Lower leg skin (tissue), 3 donors: Measurements from ENCODE around the gene AKR1C2.

Experiments used
- POLR2A ChIP-seq, 2 donors: fragments of 450-650 bp; IDR thresholded peaks; one replicate each; pipeline ENCODE4 v1.6.1; 2016 to 2017; ENCODE audit warnings: antibody characterized with exemption in 2 of 2, mild to moderate bottlenecking in 1 of 2, moderate library complexity in 1 of 2
- TF ChIP-seq, protein P1 (sequence below), 3 donors: fragments of 450-650 bp; IDR thresholded peaks; one replicate each; pipeline ENCODE4 v1.5.1; 2016; ENCODE audit warnings: antibody characterized with exemption in 3 of 3, mild to moderate bottlenecking in 3 of 3, moderate library complexity in 2 of 3

DNA sequence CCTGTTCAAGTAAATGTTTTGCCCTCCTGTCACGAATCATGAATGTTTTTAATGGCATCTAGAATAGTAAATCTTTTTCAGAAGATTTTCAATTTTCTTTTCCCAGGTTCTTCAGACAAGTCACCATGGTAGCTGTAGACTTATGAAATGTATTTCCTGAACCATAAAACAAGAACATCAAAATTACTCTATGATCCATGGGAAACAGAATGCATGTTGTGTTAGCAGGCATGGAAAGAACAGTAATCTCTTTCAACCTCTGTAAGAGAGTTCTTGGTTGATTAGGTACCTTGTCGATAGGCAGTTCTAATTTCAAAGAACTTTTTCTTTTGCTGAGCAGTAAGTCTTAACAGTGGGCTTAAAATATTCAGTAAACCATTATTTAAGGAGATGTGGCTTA is 22.9 kb downstream of the AKR1C2 start:
- TF ChIP-seq, protein P1, sequence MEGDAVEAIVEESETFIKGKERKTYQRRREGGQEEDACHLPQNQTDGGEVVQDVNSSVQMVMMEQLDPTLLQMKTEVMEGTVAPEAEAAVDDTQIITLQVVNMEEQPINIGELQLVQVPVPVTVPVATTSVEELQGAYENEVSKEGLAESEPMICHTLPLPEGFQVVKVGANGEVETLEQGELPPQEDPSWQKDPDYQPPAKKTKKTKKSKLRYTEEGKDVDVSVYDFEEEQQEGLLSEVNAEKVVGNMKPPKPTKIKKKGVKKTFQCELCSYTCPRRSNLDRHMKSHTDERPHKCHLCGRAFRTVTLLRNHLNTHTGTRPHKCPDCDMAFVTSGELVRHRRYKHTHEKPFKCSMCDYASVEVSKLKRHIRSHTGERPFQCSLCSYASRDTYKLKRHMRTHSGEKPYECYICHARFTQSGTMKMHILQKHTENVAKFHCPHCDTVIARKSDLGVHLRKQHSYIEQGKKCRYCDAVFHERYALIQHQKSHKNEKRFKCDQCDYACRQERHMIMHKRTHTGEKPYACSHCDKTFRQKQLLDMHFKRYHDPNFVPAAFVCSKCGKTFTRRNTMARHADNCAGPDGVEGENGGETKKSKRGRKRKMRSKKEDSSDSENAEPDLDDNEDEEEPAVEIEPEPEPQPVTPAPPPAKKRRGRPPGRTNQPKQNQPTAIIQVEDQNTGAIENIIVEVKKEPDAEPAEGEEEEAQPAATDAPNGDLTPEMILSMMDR (IDR thresholded peaks at IDR 0.05): no peak
- TF ChIP-seq POLR2A (IDR thresholded peaks at IDR 0.05): no peak
